Stimulated activated naive B cell treated with anti-CD40 and anti-IgM and Interleukin-4, amounts not matched to agents 10 μg/mL and 1 μg/mL and 100 μg/mL, for 72 hours (primary cell): ENCODE results near the gene ENTPD6.
A peak's percentile ranks its signal among the peaks of the same experiment; 100 is the strongest.

Source experiments
- ATAC-seq, 2 donors: fragments of 150-1000 bp; cut with Tn5 transposase; replicated peaks; 2 replicates each; pipeline ENCODE4 v1.10.0; 2021; ENCODE audit warnings: moderate library complexity in 1 of 2
- DNase-seq: peaks from one replicate; pipeline ENCODE4 v3.0.0; 2021
- H3K27ac Mint-ChIP-seq: one replicate; pipeline ENCODE4 v1.8.0; 2022; ENCODE audit warnings: mild to moderate bottlenecking, mixed read lengths
- H3K27me3 Mint-ChIP-seq, 2 donors: one replicate each; pipeline ENCODE4 v1.8.0; 2022; ENCODE audit warnings: mixed read lengths in 2 of 2
- H3K36me3 Mint-ChIP-seq, 2 donors: one replicate each; pipeline ENCODE4 v1.8.0; 2022; ENCODE audit warnings: mixed read lengths in 2 of 2, mild to moderate bottlenecking in 1 of 2
- H3K4me1 Mint-ChIP-seq, 2 donors: one replicate each; pipeline ENCODE4 v1.8.0; 2022; ENCODE audit warnings: mixed read lengths in 2 of 2, mild to moderate bottlenecking in 1 of 2
- H3K4me3 Mint-ChIP-seq, 2 donors: one replicate each; pipeline ENCODE4 v1.8.0; 2022; ENCODE audit warnings: mild to moderate bottlenecking in 2 of 2, mixed read lengths in 2 of 2, moderate library complexity in 1 of 2
- H3K9me3 Mint-ChIP-seq, 2 donors: one replicate each; pipeline ENCODE4 v1.8.0; 2022; ENCODE audit warnings: mixed read lengths in 2 of 2, mild to moderate bottlenecking in 1 of 2

The ENTPD6 gene

GRCh38 chr20:25207960-25208534 is 12.5 kb downstream of the ENTPD6 start:
- no peak for DNase-seq
- H3K27me3 Mint-ChIP-seq = no peaks in the 10 kb centered on the region
- no peak overlapping the region for H3K27ac Mint-ChIP-seq

GRCh38 chr20:25209400-25209799 is 13.9 kb downstream of the ENTPD6 start:
- Mint-ChIP-seq H3K9me3 (no peaks in the 10 kb centered on the region), H3K27ac (no peak overlapping the region), H3K36me3 (peaks cover 38 to 40% of the 10 kb centered on the region in 2 donors), H3K27me3 (no peaks in the 10 kb centered on the region), H3K4me1 (peaks cover 12 to 17% of the 10 kb centered on the region in 2 donors), H3K4me3 (no peak overlapping the region)
- ATAC-seq = no peak
- DNase-seq = no peak

More at GRCh38 chr20:25207960-25208534, 12.5 kb downstream of the ENTPD6 start:
- Mint-ChIP-seq H3K9me3 (peaks cover 0 to 5% of the 10 kb centered on the region in 2 donors), H3K4me1 (peaks cover 24 to 31% of the 10 kb centered on the region in 2 donors), H3K4me3 (no peak overlapping the region), H3K36me3 (peaks cover 30 to 38% of the 10 kb centered on the region in 2 donors)
- no peak for ATAC-seq

GRCh38 chr20:25209911-25210310 is 14.4 kb downstream of the ENTPD6 start:
- no peaks in the 10 kb centered on the region for H3K27me3 Mint-ChIP-seq
- H3K4me3 Mint-ChIP-seq = no peak overlapping the region
- no peaks in the 10 kb centered on the region for H3K9me3 Mint-ChIP-seq

GRCh38 chr20:25211273-25211672 is 15.8 kb downstream of the ENTPD6 start:
- H3K9me3 Mint-ChIP-seq = no peaks in the 10 kb centered on the region
- peaks cover 46 to 49% of the 10 kb centered on the region in 2 donors for H3K36me3 Mint-ChIP-seq
- DNase-seq (no peak), ATAC-seq (no peak)
- no peak overlapping the region for H3K27ac Mint-ChIP-seq
- no peak overlapping the region for H3K4me3 Mint-ChIP-seq
- H3K4me1 Mint-ChIP-seq = peaks cover 3 to 6% of the 10 kb centered on the region in 2 donors
- H3K27me3 Mint-ChIP-seq = no peaks in the 10 kb centered on the region

More at GRCh38 chr20:25209911-25210310, 14.4 kb downstream of the ENTPD6 start:
- no peak overlapping the region for H3K27ac Mint-ChIP-seq
- ATAC-seq (no peak), DNase-seq (no peak)
- H3K4me1 Mint-ChIP-seq = peaks cover 7 to 12% of the 10 kb centered on the region in 2 donors
- H3K36me3 Mint-ChIP-seq = peaks cover 39 to 40% of the 10 kb centered on the region in 2 donors

- DNase-seq (no peak), ATAC-seq (no peak)
- Mint-ChIP-seq H3K4me3 (no peak overlapping the region), H3K27ac (no peak overlapping the region), H3K9me3 (no peaks in the 10 kb centered on the region), H3K4me1 (peaks cover 3 to 6% of the 10 kb centered on the region in 2 donors), H3K36me3 (peaks cover 47 to 52% of the 10 kb centered on the region in 2 donors), H3K27me3 (no peaks in the 10 kb centered on the region)
Measured at GRCh38 chr20:25212242-25212641, 16.7 kb downstream of the ENTPD6 start.

- DNase-seq (no peak), ATAC-seq (no peak)
- H3K9me3 Mint-ChIP-seq = no peaks in the 10 kb centered on the region
- H3K4me1 Mint-ChIP-seq = no peaks in the 10 kb centered on the region
- H3K27ac Mint-ChIP-seq = no peak overlapping the region
- peaks cover 57 to 62% of the 10 kb centered on the region in 2 donors for H3K36me3 Mint-ChIP-seq
- no peaks in the 10 kb centered on the region for H3K27me3 Mint-ChIP-seq
- H3K4me3 Mint-ChIP-seq = no peak overlapping the region
Measured at GRCh38 chr20:25213566-25214425, 18.3 kb downstream of the ENTPD6 start.

- H3K27ac Mint-ChIP-seq = no peak overlapping the region
Measured at GRCh38 chr20:25214426-25214790, 18.9 kb downstream of the ENTPD6 start.

GRCh38 chr20:25214819-25215218 is 19.3 kb downstream of the ENTPD6 start:
- Mint-ChIP-seq H3K4me1 (no peaks in the 10 kb centered on the region), H3K4me3 (no peak overlapping the region), H3K27me3 (no peaks in the 10 kb centered on the region), H3K9me3 (no peaks in the 10 kb centered on the region), H3K27ac (no peak overlapping the region), H3K36me3 (peaks cover 59 to 69% of the 10 kb centered on the region in 2 donors)
- no peak for ATAC-seq
- no peak for DNase-seq

More at GRCh38 chr20:25214426-25214790, 18.9 kb downstream of the ENTPD6 start:
- DNase-seq (no peak), ATAC-seq (no peak)
- peaks cover 62 to 68% of the 10 kb centered on the region in 2 donors for H3K36me3 Mint-ChIP-seq
- H3K9me3 Mint-ChIP-seq = no peaks in the 10 kb centered on the region
- H3K4me1 Mint-ChIP-seq = no peaks in the 10 kb centered on the region
- H3K4me3 Mint-ChIP-seq = no peak overlapping the region
- no peaks in the 10 kb centered on the region for H3K27me3 Mint-ChIP-seq

- Mint-ChIP-seq H3K27ac (no peak overlapping the region), H3K27me3 (no peaks in the 10 kb centered on the region), H3K9me3 (no peaks in the 10 kb centered on the region), H3K4me3 (no peak overlapping the region), H3K4me1 (no peaks in the 10 kb centered on the region), H3K36me3 (peaks cover 58 to 68% of the 10 kb centered on the region in 2 donors)
- ATAC-seq (no peak), DNase-seq (no peak)
Measured at GRCh38 chr20:25215521-25215920, 20.0 kb downstream of the ENTPD6 start.

GRCh38 chr20:25216199-25216945 is 20.9 kb downstream of the ENTPD6 start:
- Mint-ChIP-seq H3K9me3 (no peaks in the 10 kb centered on the region), H3K27me3 (no peaks in the 10 kb centered on the region), H3K36me3 (peaks cover 61 to 71% of the 10 kb centered on the region in 2 donors), H3K27ac (no peak overlapping the region), H3K4me1 (no peaks in the 10 kb centered on the region), H3K4me3 (no peak overlapping the region)
- DNase-seq = no peak
- no peak for ATAC-seq

- Mint-ChIP-seq H3K4me3 (no peak overlapping the region), H3K27me3 (no peaks in the 10 kb centered on the region), H3K27ac (no peak overlapping the region), H3K4me1 (no peaks in the 10 kb centered on the region), H3K36me3 (peaks cover 59 to 68% of the 10 kb centered on the region in 2 donors), H3K9me3 (no peaks in the 10 kb centered on the region)
- ATAC-seq (no peak), DNase-seq (no peak)
Measured at GRCh38 chr20:25217161-25218108, 21.9 kb downstream of the ENTPD6 start.

- Mint-ChIP-seq H3K27ac (peak overlapping the region; percentile 7), H3K27me3 (no peaks in the 10 kb centered on the region), H3K4me1 (peaks cover 0 to under 1% of the 10 kb centered on the region in 2 donors), H3K4me3 (no peak overlapping the region), H3K9me3 (no peaks in the 10 kb centered on the region), H3K36me3 (peaks cover 58 to 67% of the 10 kb centered on the region in 2 donors)
- no peak for ATAC-seq
- no peak for DNase-seq
Measured at GRCh38 chr20:25218109-25218486, 22.6 kb downstream of the ENTPD6 start.

GRCh38 chr20:25218492-25218891 is 23.0 kb downstream of the ENTPD6 start:
- Mint-ChIP-seq H3K4me1 (peaks cover 0 to 2% of the 10 kb centered on the region in 2 donors), H3K4me3 (no peak overlapping the region), H3K36me3 (peaks cover 54 to 63% of the 10 kb centered on the region in 2 donors), H3K9me3 (no peaks in the 10 kb centered on the region), H3K27ac (no peak overlapping the region), H3K27me3 (no peaks in the 10 kb centered on the region)
- DNase-seq (no peak), ATAC-seq (no peak)
